ENCODE results near the gene C1orf21. TPM values are rescaled to one million over a fixed set of nuclear protein-coding genes. Genes with fewer than 3 reads are reported as not detected.

The C1orf21 gene
- total RNA-seq, 4 donors from 2014 or later: 36.3 to 115 (median 79.4) TPM

- Histone ChIP-seq H3K4me3 (no peak overlapping the region), H3K9me3 (no peaks in the 10 kb centered on the region), H3K27ac (no peak overlapping the region), H3K27me3 (no peaks in the 10 kb centered on the region), H3K36me3 (peaks cover 0 to 12% (median 0%) of the 10 kb centered on the region in 3 donors), H3K4me1 (no peaks in the 10 kb centered on the region)
- DNase-seq: no peak
- TF ChIP-seq CTCF (IDR thresholded peaks at IDR 0.05): no peak
- TF ChIP-seq POLR2A (IDR thresholded peaks at IDR 0.05): no peak
Observed at GRCh38 chr1:184604152-184604900, 217.5 kb downstream of the C1orf21 start.

- no peak overlapping the region for H3K4me3 ChIP-seq
- H3K27me3 ChIP-seq: no peaks in the 10 kb centered on the region
- peak overlapping the region in 1 of 4 donors; percentile 35 for H3K27ac ChIP-seq
- H3K4me1 ChIP-seq: no peaks in the 10 kb centered on the region
- TF ChIP-seq CTCF (IDR thresholded peaks at IDR 0.05) (no peak), POLR2A (IDR thresholded peaks at IDR 0.05) (no peak)
- H3K9me3 ChIP-seq: no peaks in the 10 kb centered on the region
- peaks cover 0 to 12% (median 0%) of the 10 kb centered on the region in 3 donors for H3K36me3 ChIP-seq
- DNase-seq: no peak
Observed at GRCh38 chr1:184605941-184606340, 219.1 kb downstream of the C1orf21 start.

DNA sequence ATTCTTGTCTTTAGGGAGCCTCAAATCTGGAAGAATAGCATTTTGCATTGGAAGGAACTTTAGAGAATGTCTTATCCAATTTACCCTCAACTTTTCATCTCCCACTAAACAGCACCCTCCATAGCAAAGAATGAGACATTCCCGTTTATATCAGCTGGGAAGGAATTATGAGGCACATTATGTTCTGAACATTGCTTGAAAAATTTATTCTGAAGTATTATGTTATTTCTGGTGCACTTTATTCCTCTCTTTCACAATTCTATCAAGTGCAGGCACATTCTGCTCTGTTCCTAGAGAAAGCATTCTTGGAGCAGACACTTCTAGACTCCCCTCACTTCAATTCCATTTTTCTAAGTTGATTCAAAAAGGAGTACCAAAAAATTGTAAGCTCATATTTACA, 220.0 kb downstream of the C1orf21 start:
- no peak overlapping the region for H3K4me3 ChIP-seq
- H3K4me1 ChIP-seq: no peaks in the 10 kb centered on the region
- peaks cover 0 to 9% (median 0%) of the 10 kb centered on the region in 3 donors for H3K36me3 ChIP-seq
- TF ChIP-seq POLR2A (IDR thresholded peaks at IDR 0.05) (no peak), CTCF (IDR thresholded peaks at IDR 0.05) (no peak)
- H3K27ac ChIP-seq: peak overlapping the region in 1 of 4 donors; percentile 35
- H3K27me3 ChIP-seq: no peaks in the 10 kb centered on the region
- H3K9me3 ChIP-seq: no peaks in the 10 kb centered on the region
- DNase-seq: no peak

DNA sequence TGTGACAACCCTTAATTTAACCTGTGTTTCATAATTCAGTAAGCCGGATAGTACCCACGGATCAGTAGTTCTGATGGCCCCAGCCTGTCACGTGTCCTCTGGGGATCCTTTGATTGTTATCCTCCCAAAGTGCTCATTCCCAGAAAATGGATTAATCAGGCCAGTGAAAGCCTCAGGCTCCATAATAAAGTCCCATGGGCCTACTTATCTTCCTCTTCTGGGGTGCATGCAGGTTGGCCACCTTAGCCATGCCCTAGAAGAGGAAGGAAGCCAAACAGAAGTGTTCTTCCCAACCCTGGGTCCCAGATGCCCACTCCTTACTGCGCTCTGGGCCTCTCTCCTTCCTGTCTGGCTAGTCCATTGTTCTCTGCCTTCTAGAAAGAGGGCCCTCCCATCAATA, 221.8 kb downstream of the C1orf21 start:
- Histone ChIP-seq H3K27me3 (no peaks in the 10 kb centered on the region), H3K36me3 (peaks cover 0 to 4% (median 0%) of the 10 kb centered on the region in 3 donors), H3K4me3 (no peak overlapping the region), H3K27ac (peak overlapping the region in 1 of 4 donors; percentile 17), H3K9me3 (no peaks in the 10 kb centered on the region), H3K4me1 (no peaks in the 10 kb centered on the region)
- TF ChIP-seq CTCF (IDR thresholded peaks at IDR 0.05): no peak
- no peak for TF ChIP-seq POLR2A (IDR thresholded peaks at IDR 0.05)
- DNase-seq: no peak

- H3K27me3 ChIP-seq: no peaks in the 10 kb centered on the region
- no peaks in the 10 kb centered on the region for H3K9me3 ChIP-seq
- DNase-seq: no peak
- peaks cover 0 to 4% (median 0%) of the 10 kb centered on the region in 3 donors for H3K36me3 ChIP-seq
- TF ChIP-seq POLR2A (IDR thresholded peaks at IDR 0.05) (no peak), CTCF (IDR thresholded peaks at IDR 0.05) (no peak)
- peak overlapping the region in 1 of 4 donors; percentile 17 for H3K27ac ChIP-seq
- H3K4me3 ChIP-seq: no peak overlapping the region
- no peaks in the 10 kb centered on the region for H3K4me1 ChIP-seq
Observed at GRCh38 chr1:184608990-184609389, 222.2 kb downstream of the C1orf21 start.

Data from Peyer's patch (tissue), 4 donors.